Tibial nerve (tissue), 3 donors: ENCODE measurements around the gene SHLD2.
"Not testable (repeated sequence)": the region's sequence is repeated elsewhere in the genome, so short reads cannot be mapped to it uniquely, and the experiment has no call there.

Experiments used
- POLR2A ChIP-seq, 2 donors: fragments of 450-650 bp; IDR thresholded peaks; one replicate each; pipeline ENCODE4 v1.6.1; 2017; ENCODE audit warnings: antibody characterized with exemption in 2 of 2, mild to moderate bottlenecking in 2 of 2, moderate library complexity in 2 of 2
- TF ChIP-seq, protein P1 (sequence below), 5 experiments: fragments of 200-600 bp in 3 of 5; fragments of 450-650 bp in 2 of 5; sonication (generic) in 3 of 5; IDR thresholded peaks; one replicate each; pipeline ENCODE4 v1.5.1; 2016 to 2019; ENCODE audit warnings: antibody characterized with exemption in 5 of 5, mild to moderate bottlenecking in 3 of 5, moderate library complexity in 2 of 5

GRCh38 chr10:87228247-87228646 is 133.2 kb downstream of the SHLD2 start:
- TF ChIP-seq, protein P1, sequence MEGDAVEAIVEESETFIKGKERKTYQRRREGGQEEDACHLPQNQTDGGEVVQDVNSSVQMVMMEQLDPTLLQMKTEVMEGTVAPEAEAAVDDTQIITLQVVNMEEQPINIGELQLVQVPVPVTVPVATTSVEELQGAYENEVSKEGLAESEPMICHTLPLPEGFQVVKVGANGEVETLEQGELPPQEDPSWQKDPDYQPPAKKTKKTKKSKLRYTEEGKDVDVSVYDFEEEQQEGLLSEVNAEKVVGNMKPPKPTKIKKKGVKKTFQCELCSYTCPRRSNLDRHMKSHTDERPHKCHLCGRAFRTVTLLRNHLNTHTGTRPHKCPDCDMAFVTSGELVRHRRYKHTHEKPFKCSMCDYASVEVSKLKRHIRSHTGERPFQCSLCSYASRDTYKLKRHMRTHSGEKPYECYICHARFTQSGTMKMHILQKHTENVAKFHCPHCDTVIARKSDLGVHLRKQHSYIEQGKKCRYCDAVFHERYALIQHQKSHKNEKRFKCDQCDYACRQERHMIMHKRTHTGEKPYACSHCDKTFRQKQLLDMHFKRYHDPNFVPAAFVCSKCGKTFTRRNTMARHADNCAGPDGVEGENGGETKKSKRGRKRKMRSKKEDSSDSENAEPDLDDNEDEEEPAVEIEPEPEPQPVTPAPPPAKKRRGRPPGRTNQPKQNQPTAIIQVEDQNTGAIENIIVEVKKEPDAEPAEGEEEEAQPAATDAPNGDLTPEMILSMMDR (IDR thresholded peaks at IDR 0.05): not testable (repeated sequence)
- not testable (repeated sequence) for TF ChIP-seq POLR2A (IDR thresholded peaks at IDR 0.05)
